Measurements from ENCODE around the gene S100P.

GRCh38 chr4:6719611-6720179 is 26.0 kb downstream of the S100P start:
- TF ChIP-seq CTCF (conservative IDR thresholded peaks at IDR 0.05; ENCODE audit: low read length) (no peak), EZH2phosphoT487 (IDR thresholded peaks at IDR 0.05; ENCODE audit: borderline replicate concordance, low read depth, low read length) (no peak)

Measured in OCI-LY7 (cell line).